HL-60 (cell line): ENCODE results near the gene FFAR2.
"Not testable (repeated sequence)": the region's sequence is repeated elsewhere in the genome, so short reads cannot be mapped to it uniquely, and the experiment has no call there.

Experiments
- DNase-seq, 2 experiments: peaks; one replicate each; pipeline ENCODE4 v3.0.0-alpha.2; 2010 to 2020; ENCODE audit warnings: low read depth in 1 of 2, low spot score in 1 of 2
- H3K27ac ChIP-seq: fragments of 250-450 bp; sonication (Bioruptor Pico); replicated peaks from 2 replicates; pipeline ENCODE4 v1.5.1; 2020; ENCODE audit warnings: mild to moderate bottlenecking, moderate library complexity
- H3K27me3 ChIP-seq: fragments of 250-450 bp; sonication (Bioruptor Pico); 2 replicates; pipeline ENCODE4 v1.5.1; 2021; ENCODE audit warnings: mild to moderate bottlenecking, moderate library complexity; ENCODE audit not compliant: insufficient read depth, poor library complexity, severe bottlenecking
- H3K4me3 ChIP-seq: replicated peaks from 2 replicates; pipeline ENCODE4 v1.5.1; 2011; ENCODE audit warnings: mild to moderate bottlenecking, control low read depth, low read length; ENCODE audit not compliant: insufficient read depth
- CTCF ChIP-seq: IDR thresholded peaks from one replicate; pipeline ENCODE4 v1.5.1; 2011; ENCODE audit warnings: low read length, control low read depth, inconsistent platforms; ENCODE audit not compliant: insufficient read depth
- GABPA ChIP-seq: IDR thresholded peaks from 2 replicates; pipeline ENCODE4 v1.6.1; 2012; ENCODE audit warnings: low read depth
- POLR2AphosphoS5 ChIP-seq: IDR thresholded peaks from 2 replicates; pipeline ENCODE4 v1.6.1; 2012; ENCODE audit warnings: low read depth
- REST ChIP-seq: IDR thresholded peaks from 2 replicates; pipeline ENCODE4 v1.6.1; 2012; ENCODE audit warnings: low read depth; ENCODE audit not compliant: insufficient replicate concordance
- SPI1 ChIP-seq: IDR thresholded peaks from 2 replicates; pipeline ENCODE4 v1.6.1; 2012; ENCODE audit warnings: low read depth, mild to moderate bottlenecking, borderline replicate concordance

Gene FFAR2

GRCh38 chr19:35399948-35400772, 47.9 kb upstream of the FFAR2 start:
- Histone ChIP-seq H3K27ac (no peak overlapping the region), H3K27me3 (no peaks in the 10 kb centered on the region), H3K4me3 (no peak overlapping the region)
- DNase-seq = no peak
- no peak for TF ChIP-seq CTCF
- no peak for TF ChIP-seq GABPA
- TF ChIP-seq SPI1 = no peak
- TF ChIP-seq POLR2AphosphoS5 = no peak
- TF ChIP-seq REST = no peak

- Histone ChIP-seq H3K4me3 (no peak overlapping the region), H3K27me3 (no peaks in the 10 kb centered on the region), H3K27ac (no peak overlapping the region)
- no peak for TF ChIP-seq REST
- TF ChIP-seq SPI1 = no peak
- no peak for TF ChIP-seq CTCF
- TF ChIP-seq POLR2AphosphoS5 = no peak
- TF ChIP-seq GABPA = no peak
- no peak for DNase-seq
Observed at GRCh38 chr19:35400773-35401100, 47.3 kb upstream of the FFAR2 start.

- H3K4me3 ChIP-seq, H3K27ac ChIP-seq, H3K27me3 ChIP-seq, DNase-seq: not testable (repeated sequence)
Observed at GRCh38 chr19:35401416-35401815, 46.6 kb upstream of the FFAR2 start.

GRCh38 chr19:35403116-35403760, 44.8 kb upstream of the FFAR2 start:
- H3K4me3 ChIP-seq = no peak overlapping the region
- TF ChIP-seq CTCF (no peak), POLR2AphosphoS5 (no peak), GABPA (no peak), SPI1 (no peak), REST (no peak)
- no peak for DNase-seq
- no peak overlapping the region for H3K27ac ChIP-seq
- no peaks in the 10 kb centered on the region for H3K27me3 ChIP-seq
